GM21576 (cell line): ENCODE measurements around the gene ERCC6.

ENCODE experiments used
- ATAC-seq: cut with Tn5 transposase; IDR thresholded peaks from one replicate; pipeline ENCODE4 v1.9.1; 2021; ENCODE audit warnings: mild to moderate bottlenecking, moderate library complexity; ENCODE audit not compliant: unreplicated experiment

The ERCC6 gene

DNA sequence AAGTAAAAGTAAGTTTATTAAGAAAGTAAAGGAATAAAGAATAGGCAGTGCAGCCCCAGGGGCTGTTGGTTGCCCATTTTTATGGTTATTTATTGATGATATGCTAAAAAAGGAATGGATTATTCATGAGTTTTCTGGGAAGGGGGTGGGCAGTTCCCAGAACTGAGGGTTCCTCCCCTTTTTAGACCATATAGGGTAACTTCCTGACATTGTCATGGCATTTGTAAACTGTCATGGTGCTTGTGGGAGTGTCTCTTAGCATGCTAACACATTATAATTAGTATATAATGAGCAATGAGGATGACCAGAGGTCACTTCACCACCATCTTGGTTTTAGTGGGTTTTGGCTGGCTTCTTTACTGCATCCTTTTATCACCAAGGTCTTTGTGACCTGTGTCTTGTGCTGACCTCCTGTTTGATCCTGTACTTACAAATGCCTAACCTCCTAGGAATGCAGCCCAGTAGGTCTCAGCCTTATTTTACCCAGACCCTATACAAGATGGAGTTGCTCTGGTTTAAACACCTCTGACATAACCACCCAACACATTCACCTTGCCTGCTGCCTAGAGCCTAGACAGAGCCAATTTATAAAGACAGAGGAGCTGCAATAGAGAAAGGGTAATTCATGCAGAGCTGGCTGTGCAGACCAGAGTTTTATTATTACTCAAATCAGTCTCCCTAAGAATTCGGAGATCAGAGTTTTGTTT lies 10.9 kb upstream of the ERCC6 start:
- no peak for ATAC-seq

DNA sequence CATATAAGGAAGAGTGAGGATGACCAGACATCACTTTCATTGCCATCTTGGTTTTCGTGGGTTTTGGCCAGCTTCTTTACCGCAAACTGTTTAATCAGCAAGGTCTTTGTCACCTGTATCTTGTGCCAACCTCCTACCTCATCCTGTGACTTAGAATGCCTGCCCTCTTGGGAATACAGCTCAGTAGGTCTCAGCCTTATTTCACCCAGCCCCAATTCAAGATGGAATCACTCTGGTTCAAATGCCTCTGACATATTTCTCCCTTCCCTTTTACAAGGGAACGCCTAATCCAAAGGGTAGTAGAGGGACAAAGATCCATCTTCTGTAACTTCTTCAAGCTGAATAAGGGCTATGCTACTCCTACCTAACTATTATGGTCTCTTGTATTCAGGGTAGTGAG lies 4.7 kb upstream of the ERCC6 start:
- no peak for ATAC-seq

DNA sequence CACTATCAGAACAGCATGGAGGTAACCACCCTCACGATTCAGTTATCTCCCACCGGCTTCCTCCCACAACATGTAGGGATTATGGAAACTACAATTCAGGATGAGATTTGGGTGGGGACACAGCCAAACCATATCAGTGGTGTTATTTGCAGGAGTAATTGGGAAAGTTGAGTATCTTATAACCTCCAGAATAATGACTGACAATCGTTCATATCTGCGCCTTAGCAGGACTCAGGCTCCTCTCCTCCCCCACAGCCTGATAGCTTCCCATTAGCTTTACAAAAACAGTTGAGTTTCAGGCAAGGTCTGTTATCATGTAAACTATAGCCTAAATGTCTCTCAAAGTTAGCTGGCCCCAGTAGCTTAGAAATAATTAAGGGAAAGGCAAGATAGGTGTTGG lies 3.4 kb upstream of the ERCC6 start:
- no peak for ATAC-seq

DNA sequence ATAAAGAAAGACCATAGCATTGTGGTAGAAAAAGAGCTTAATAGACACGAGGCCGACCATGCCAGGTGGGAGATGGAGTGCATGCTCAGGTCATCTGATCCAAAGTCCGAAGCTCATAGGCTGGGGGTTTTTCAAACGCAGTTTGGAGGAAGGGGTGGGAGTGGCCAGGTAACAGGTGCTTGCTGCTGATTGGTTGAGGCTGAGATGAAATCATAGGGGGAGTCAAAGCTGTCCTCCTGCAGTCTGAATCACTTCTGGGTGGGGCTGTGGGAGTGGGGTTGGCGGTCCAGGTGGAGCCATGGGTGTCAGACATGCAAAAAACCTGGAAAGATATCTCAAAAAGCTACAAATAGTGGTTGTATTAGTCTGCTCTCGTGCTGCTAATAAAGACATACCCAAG lies 2.8 kb upstream of the ERCC6 start:
- no peak for ATAC-seq

DNA sequence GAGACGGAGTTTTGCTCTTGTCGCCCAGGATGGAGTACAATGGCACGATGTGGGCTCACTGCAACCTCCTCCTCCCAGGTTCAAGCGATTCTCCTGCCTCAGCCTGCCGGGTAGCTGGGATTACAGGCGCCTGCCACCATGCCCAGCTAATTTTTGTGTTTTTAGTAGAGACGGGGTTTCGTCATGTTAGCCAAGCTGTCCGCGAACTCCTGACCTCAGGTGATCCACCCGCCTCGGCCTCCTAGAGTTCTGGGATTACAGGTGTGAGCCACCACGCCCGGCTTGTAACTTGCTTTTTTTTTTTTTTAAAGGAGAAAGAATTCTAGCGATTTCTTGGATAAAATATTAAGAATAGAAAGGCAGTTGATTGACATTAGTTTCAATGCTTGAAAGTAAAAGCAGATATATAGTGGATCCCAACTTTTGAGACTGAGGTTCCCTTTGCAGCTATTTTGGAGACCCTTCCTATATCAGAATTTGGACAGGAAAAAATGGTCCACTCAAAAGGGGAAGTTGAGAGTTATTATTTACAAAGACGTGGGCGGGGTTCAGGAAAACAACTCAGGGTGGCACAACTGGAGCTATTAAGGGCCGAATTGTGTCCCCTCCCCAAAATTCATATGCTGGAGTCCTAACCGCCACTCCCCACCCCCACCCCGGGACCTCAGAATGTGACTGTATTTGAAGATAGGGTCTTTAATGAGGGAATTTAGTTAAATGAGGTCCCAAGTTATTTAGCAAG lies 1.3 kb upstream of the ERCC6 start:
- no peak for ATAC-seq

DNA sequence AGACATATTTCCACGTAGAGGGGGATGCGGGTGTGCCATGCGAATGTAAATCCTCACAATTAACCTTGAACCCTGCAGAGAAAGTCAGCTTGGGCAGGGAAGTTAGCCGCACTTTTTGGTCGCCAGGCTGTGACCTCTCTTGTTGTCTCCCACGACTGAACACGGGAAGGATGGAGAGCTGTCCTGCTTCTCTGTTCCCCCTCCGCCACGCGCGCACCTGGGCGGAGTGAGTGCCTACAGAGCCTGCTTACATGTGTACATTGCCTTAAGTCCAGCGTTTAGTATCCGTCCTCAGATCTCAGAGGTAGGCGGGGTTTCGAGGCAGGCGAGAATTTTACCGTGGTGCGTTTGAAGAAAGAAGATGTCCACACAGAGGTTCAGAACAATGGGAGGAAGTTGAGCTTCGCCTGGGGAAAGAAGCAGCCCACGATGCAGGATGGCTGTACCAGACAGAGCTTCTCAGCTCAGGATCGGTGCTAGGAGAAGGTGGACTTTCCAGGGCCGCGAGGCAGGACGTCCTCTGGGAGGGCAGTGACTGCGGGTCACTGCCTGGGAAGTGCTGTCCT lies 482 bp upstream of the ERCC6 start:
- ATAC-seq, result peak; percentile 2

DNA sequence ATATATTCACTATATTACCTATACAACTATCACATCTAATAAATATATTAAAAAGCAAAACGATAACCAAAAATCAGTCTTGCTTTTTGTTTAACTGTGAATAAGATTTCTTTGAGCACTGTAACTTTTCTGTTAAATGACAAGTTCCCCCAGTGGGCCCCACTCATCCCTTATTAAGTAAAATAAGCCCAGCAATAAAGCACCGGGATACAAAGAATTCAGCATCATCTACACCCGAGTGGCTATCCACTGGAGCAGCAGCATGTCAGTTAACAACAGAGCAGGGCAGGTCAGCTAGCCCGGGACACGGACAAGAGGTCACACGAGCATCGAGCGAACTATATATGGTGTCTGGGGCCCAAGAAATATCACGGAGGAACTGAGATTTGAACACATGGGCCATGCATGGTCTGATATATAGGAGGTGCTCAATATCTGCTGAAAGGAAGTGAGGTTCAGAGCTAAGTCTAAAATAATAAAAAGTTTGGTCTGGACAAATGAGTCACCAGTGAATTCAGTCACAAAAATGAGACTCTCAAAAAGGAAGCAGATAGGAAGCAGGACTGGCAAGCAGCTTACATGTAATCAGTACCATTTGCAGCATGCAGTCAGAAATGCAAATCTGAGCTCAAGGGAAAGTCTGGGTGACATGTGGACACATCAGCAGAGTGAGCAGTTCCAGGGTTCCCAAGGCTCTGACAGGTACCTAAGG lies 4.1 kb downstream of the ERCC6 start:
- peak; percentile 64 for ATAC-seq

DNA sequence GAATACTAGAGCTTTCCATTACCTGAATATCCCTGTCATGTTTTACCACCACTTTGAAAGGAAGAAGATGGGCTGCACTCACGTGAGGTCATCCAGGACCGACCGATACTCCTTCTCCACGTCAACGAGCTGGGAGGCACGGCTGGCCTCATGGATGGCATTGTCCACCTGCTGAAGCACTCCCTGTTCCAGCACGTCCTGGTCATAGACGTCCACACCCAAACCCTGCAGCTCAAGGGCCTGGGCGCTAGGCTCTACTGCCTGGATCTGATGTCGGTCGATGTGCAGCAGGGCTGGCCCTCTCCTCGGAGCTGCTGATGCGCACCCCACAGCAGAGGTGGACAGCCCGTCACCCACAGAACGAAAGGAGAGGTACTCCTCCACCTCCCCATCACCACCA lies 6.5 kb downstream of the ERCC6 start:
- ATAC-seq, result no peak

DNA sequence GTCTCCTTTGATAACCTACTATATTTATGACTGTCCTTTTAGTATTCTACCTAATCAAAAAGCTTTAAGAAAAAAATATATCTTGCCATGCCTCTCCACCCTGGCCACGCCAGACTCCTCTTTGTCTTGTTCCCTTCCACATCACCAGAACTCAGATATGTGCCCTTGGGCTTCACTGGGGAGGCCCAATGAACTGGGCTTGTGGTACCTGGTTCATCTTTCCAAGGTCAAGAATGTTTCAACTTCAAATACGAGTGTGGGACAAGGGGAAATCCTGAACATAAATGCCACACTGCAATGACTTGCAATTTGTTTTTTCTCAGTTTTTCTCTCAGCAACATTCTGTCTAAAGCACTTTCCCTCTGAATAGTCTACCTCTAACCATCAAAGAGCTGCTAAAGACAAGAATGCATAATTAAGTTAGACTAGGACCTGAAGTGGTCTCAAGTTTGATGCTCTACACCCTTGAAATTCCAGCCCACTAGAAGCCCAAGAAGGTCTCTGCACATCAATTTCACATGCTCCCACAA lies 9.9 kb downstream of the ERCC6 start:
- no peak for ATAC-seq

DNA sequence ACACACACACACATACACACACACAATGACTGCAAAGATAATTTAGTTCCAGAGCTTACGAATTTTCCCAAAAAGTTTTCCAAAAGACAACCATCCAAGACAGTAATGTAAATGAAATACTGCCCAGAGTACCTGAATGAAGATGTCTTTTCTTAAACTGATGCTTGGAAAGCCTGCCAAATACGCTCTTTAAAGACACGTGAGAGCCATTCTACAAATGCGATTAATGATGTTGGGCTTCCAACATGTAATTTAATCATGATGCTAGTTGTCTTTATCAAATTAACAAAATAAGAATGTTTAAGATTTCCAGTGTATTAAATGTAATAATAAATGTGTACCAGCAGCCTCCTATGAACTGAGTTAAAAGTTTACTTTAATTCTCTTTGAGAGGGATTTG lies 11.1 kb downstream of the ERCC6 start:
- ATAC-seq, result no peak

DNA sequence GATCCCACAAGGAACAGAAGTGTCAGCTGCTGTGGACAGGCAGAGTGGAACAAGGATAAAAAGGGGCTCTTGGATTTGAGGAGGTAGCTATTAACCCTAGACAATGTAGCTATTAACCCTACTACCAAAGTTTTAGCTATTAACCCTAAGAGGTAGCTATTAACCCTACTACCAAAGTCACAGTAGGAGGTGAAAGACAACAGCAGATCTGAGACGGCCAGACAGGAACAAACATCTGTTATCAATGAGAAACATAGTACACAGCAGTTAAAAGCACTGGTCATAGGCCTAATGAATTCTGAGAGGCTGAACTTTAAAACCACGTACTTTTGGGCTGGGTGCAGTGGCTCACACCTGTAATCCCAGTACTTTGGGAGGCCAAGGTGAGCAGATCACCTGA lies 11.9 kb downstream of the ERCC6 start:
- ATAC-seq, result no peak

DNA sequence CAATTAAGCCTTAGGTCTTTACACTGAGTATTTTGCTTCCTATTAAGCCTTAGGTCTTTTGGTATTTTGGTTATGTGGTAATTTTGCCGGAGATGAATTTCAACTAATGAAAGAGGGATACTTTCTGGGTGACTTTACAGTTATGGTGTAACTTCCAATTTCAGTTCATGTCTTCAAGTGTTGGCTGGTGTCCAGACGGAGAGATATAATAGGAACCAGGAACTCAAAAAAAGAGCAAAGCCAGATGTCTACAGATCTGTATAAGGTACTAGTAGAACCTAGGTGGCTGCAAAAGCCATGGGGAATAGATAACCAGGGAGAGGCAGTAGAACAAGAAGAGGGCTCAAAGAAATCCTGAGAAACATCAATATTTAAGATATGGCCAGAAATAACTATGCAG lies 12.3 kb downstream of the ERCC6 start:
- ATAC-seq, result no peak

DNA sequence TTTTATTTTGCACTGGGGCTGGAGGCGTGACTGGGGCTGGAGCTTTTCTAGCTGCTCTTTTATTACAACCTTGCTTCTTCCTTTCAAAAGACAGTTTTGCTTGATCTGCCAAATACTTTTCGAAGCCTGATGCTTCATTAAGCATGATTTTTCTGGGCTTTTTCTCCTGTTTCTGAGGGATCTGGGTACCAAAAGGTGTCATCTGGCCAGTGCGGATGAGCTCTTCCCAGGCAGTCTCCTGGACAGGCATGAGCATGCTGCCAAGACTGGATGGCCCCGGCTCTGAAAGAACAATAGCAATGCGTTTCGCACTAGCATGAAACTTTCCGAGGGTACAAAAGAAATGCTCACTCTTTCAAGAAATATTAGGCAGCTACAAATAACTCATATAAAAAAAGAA lies 14.4 kb downstream of the ERCC6 start:
- ATAC-seq, result no peak

DNA sequence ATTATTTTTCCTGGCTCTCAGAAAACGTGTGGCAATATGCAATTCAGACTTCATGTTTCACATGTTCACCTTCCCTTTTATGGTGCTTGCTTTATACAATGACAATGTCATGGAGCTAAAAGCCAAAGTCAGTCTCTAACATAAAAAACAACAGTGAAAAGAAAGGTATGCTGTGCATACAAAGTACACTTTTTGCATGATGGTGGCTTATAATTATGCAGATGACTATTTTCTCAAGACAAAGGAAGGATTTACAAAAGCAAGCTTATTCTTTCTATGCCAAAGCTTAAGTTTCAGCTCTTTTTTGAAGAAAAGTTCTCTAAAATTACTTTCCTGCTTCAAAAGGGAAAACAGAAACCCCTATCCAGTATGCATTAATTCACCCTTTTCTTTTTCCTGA lies 15.6 kb downstream of the ERCC6 start:
- ATAC-seq, result no peak

DNA sequence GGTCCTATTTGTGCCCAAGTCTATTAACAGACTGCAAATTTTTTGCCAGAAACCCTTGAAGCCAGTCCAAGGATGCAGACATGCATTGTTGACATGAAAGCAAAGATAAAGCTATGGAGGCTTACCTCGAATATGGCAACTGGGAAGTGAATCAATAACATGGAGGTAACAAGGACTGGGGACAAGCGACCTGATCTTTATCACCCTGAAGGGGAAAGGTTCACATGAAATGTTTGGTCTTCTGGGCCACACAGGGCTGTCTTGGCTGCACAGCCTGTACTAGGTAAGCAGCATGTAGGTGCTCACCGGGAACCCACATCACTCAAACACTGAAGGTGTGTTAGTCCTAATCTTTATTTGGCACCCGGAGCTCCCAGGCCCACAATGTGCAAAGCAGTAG lies 17.9 kb downstream of the ERCC6 start:
- ATAC-seq, result no peak

DNA sequence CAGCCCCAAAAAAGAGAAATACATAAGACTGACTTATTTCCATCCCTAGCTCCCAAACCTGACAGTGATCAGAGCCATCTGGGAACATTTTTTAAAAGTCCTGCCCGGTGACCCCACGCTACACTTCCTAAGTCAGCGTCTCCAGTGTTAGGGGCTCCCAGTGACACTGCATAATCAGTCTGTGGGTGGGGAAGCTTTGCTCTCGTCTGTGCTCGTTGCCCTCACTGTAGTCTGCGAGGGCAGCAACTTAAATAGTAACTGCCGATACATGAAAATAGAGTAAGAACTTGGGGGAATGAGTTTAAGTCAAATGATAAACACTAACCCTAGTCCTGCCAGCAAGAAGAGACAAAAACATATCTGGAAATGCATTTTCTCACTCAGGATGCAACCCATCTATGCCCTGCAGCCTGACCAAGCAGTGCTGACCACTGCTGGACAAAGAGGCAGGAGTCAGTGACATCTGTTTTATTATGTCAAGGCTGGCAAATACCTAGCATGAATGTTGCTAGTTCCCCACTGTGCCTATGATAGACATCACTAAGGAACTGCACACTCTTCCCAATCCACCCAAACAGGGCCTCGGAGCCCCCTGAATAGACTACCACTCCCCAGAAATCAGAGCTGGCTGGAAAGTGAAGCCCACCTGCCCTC lies 18.7 kb downstream of the ERCC6 start:
- ATAC-seq, result no peak

DNA sequence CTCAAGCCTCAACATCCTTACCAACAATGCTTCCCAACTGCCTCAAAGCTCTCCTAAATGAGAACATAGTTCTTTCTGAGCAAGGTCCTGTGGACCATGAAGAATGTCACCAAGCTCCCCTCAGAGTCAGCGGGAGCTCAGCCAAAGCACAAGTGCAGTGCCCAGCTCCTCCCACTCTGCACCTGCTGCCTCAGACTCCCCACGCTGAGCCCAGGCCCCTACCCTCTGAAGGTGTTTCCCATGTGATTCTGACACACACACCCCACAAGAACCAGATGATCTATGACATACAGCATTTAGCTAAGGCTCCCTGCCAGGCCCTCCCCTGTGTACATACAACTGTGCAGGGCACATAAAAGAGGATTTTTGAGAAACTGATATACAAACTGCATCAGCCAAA lies 19.2 kb downstream of the ERCC6 start:
- no peak for ATAC-seq

DNA sequence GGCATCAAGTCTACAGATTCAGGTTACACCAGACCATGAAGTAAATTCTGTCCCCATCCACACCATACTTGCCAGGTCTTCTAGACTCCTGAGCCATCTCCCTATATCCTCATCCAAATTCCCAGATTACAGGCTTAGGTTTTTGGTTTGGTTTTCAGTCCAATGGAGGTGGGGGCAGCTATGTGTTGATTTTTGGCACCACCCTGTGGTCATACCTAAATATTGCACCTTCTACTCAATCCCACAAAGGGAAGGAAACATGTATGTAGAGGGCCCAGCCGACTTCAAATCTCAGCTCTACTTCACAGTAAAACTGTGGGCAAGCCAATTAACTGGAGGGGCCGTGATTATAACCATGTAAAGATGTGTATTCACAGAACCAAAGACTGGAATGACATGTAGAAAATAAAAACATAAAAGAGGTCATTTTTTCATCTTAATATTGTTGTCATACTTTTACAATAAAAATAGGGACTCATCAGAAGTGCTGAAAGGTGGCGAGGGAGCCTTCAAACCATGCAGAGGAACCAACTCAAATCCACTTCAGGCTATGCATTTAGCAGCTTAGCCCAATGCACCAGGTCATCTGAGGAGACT lies 19.8 kb downstream of the ERCC6 start:
- peak; percentile 46 for ATAC-seq

DNA sequence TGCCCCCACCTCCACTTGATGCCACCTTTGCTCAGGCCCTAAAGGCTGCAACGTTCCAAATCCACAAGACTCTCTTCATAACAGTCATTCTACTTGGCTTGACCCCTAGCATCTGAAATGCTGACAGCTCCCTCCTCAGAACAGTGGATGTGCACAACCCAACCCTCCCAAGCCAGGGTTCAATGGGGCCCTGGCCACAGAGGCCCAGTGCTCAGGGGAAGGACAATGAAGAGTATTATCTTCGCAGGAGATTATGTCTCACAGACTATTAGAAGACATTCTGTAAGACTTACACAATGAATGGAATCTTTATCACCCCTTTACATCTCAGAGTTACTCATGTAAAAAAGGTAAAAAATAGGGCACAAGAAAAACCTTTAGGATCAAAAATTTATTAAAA lies 20.4 kb downstream of the ERCC6 start:
- no peak for ATAC-seq

DNA sequence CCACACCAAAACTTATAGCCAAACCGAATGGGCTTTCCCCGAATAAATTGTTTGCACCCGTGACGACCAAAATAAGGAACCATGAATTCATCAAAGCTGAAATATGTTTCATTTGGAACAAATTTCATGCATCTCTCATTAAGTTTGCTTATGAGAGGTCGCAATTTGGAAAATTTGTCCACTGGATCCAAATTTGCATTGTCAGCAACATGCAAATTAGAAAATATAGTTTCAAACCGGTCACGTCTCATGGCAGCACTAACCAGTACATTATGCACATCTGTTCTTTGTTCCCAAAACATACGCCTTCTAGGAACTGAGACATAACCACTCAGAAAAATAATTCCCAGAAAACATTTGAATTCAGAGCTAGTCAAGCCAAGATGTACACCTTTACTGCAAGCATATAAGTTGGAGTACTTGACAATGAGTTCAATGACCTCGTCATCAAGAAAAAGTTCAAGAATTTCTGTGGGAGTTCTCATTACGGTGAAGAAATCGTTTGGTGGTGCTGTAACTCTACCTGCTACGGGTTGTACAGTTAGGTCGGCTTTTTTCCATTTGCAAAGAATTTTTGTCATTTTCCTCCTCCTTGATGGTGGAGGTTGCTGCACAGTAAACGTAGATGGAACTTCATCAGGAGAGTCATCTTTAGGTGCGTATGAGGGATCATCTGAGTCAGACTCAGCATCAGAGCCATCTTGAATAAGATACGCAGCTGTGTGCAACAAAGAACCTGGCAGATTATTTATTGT lies 22.5 kb downstream of the ERCC6 start:
- no peak for ATAC-seq
